K562 (cell line): ENCODE results near the gene C10orf105.

Experiments
- CBFB ChIP-seq: sonication (generic); formaldehyde crosslinking; IDR thresholded peaks from 2 replicates; pipeline ENCODE4 v1.4.0; 2020; ENCODE audit warnings: mild to moderate bottlenecking, missing genetic modification reagents
- CBX2 ChIP-seq: fragments of 200-600 bp; sonication (generic); IDR thresholded peaks from one replicate; pipeline ENCODE4 v1.6.1; 2012; ENCODE audit warnings: mild to moderate bottlenecking, low read length, inconsistent platforms; ENCODE audit not compliant: insufficient read depth, poor library complexity, severe bottlenecking
- CCAR2 ChIP-seq: fragments of 200-400 bp; formaldehyde crosslinking; IDR thresholded peaks from 2 replicates; pipeline ENCODE4 v1.6.1; 2017; ENCODE audit warnings: mild to moderate bottlenecking, low read depth, low read length
- CTCF ChIP-seq, 3 experiments: IDR thresholded peaks in 2 of 3; conservative IDR thresholded peaks in 1 of 3; 2 replicates each; pipeline ENCODE4 v1.5.1; 2011 to 2012; ENCODE audit warnings: low read length in 3 of 3, mild to moderate bottlenecking in 3 of 3, control low read depth in 2 of 3, improper control_type of control experiment in 1 of 3, inconsistent platforms in 1 of 3, low read depth in 1 of 3, mixed read lengths in 1 of 3, moderate library complexity in 1 of 3; ENCODE audit not compliant: insufficient read depth in 2 of 3
- ZNF740 ChIP-seq, 3 experiments: fragments of 200-800 bp in 1 of 3; sonication (Bioruptor generic) in 1 of 3; sonication (generic) in 1 of 3; formaldehyde crosslinking in 1 of 3; IDR thresholded peaks; 2 replicates each; pipeline versions ENCODE4 v1.6.1 to v1.8.0; 2016 to 2022; ENCODE audit warnings: mild to moderate bottlenecking in 2 of 3, missing compliant biosample characterization in 2 of 3, missing genetic modification characterization in 2 of 3, missing genetic modification reagents in 1 of 3

- no peak for TF ChIP-seq CCAR2
- TF ChIP-seq ZNF740 (CRISPR knock-in tag; IDR thresholded peaks at IDR 0.05), result no peak
- TF ChIP-seq ZNF740 (tag; IDR thresholded peaks at IDR 0.05), result no peak
- TF ChIP-seq CBX2, result no peak
- TF ChIP-seq CTCF (IDR thresholded peaks at IDR 0.05 in 2 of 3, conservative IDR thresholded peaks at IDR 0.05 in 1 of 3; ENCODE audit: insufficient read depth in 2 of 3, low read depth in 1 of 3, low read length in 3 of 3), result no peak
- no peak for TF ChIP-seq CBFB (CRISPR knock-in tag)
These were observed 26.2 kb downstream of the C10orf105 start for GRCh38 chr10:71693377-71693776.
